PC-9 (cell line): ENCODE data around the gene SEC61B. TPM values are rescaled to one million over a fixed set of nuclear protein-coding genes. Genes with fewer than 3 reads are reported as not detected.

Experiments
- BruUV-seq: library from RNA; stranded (reverse); fragments of 400-500 nt; replicated peaks from 2 replicates; lab custom pipeline; 2021; lab: Mats Ljungman, UMichigan
- CTCF ChIA-PET: fragments of 300-600 bp; sonication (Branson Sonifier 250); formaldehyde crosslinking; loops from one replicate; lab custom pipeline; 2022; ENCODE audit warnings: antibody characterized with exemption; lab: Charles Lee
- POLR2A ChIA-PET: fragments of 300-600 bp; sonication (Branson Sonifier 250); formaldehyde crosslinking; loops from one replicate; lab custom pipeline; 2022; ENCODE audit warnings: antibody characterized with exemption; ENCODE audit not compliant: unreplicated experiment; lab: Charles Lee
- DNase-seq, 2 experiments: peaks; one replicate each; pipeline versions ENCODE4 v3.0.0 to v3.0.0-alpha.2; 2015 to 2022; ENCODE audit warnings: mixed read lengths in 1 of 2
- H2AFZ ChIP-seq: fragments of 200-600 bp; sonication (generic); 2 replicates; pipeline ENCODE4 v1.8.1; 2017; ENCODE audit warnings: antibody characterized with exemption
- H3F3A ChIP-seq: fragments of 200-600 bp; sonication (generic); 2 replicates; pipeline ENCODE4 v1.8.1; 2017; ENCODE audit warnings: antibody characterized with exemption, mild to moderate bottlenecking, low read depth; ENCODE audit not compliant: insufficient read depth
- H3K27ac ChIP-seq: fragments of 200-600 bp; sonication (generic); 2 replicates; pipeline ENCODE4 v1.6.1; 2016; ENCODE audit warnings: mixed run types
- H3K27me3 ChIP-seq: fragments of 200-600 bp; sonication (generic); 2 replicates; pipeline ENCODE4 v1.6.1; 2016; ENCODE audit warnings: low read depth, mixed run types; ENCODE audit not compliant: insufficient read depth
- H3K36me3 ChIP-seq: fragments of 200-600 bp; sonication (generic); 2 replicates; pipeline ENCODE4 v1.6.1; 2016; ENCODE audit warnings: low read depth, mixed run types
- H3K4me1 ChIP-seq: fragments of 200-600 bp; sonication (generic); replicated peaks from 2 replicates; pipeline ENCODE4 v1.6.1; 2016; ENCODE audit warnings: mixed run types; ENCODE audit not compliant: insufficient read depth
- H3K4me2 ChIP-seq: fragments of 200-600 bp; sonication (generic); 2 replicates; pipeline ENCODE4 v1.6.1; 2017; ENCODE audit warnings: mixed run types
- H3K4me3 ChIP-seq: fragments of 200-600 bp; sonication (generic); 2 replicates; pipeline ENCODE4 v1.6.1; 2016; ENCODE audit warnings: mixed run types
- H3K79me2 ChIP-seq: fragments of 200-600 bp; sonication (generic); 2 replicates; pipeline ENCODE4 v1.6.1; 2017; ENCODE audit warnings: low read depth, mixed run types
- H3K9me2 ChIP-seq: fragments of 200-600 bp; sonication (generic); 2 replicates; pipeline ENCODE4 v1.8.1; 2017; ENCODE audit warnings: mild to moderate bottlenecking; ENCODE audit not compliant: insufficient read depth
- H3K9me3 ChIP-seq: fragments of 200-600 bp; sonication (generic); 2 replicates; pipeline ENCODE4 v1.8.1; 2016; ENCODE audit warnings: low read depth; ENCODE audit not compliant: insufficient read depth
- H4K20me1 ChIP-seq: fragments of 200-600 bp; sonication (generic); 2 replicates; pipeline ENCODE4 v1.8.1; 2017; ENCODE audit not compliant: insufficient read depth
- CTCF ChIP-seq: fragments of 200-600 bp; sonication (generic); conservative IDR thresholded peaks from 2 replicates; pipeline ENCODE4 v1.6.1; 2017; ENCODE audit warnings: mixed run types, antibody characterized with exemption, mild to moderate bottlenecking, moderate library complexity
- EZH2 ChIP-seq: fragments of 200-600 bp; sonication (generic); IDR thresholded peaks from 2 replicates; pipeline ENCODE4 v1.8.0; 2017; ENCODE audit warnings: antibody characterized with exemption, low read depth
- intact Hi-C: fragments of 100-400 bp; cut with micrococcal nuclease; formaldehyde crosslinking; loops from one replicate; pipeline ENCODE4 v1.10.0; 2022; ENCODE audit not compliant: unreplicated experiment
- total RNA-seq: library from RNA; stranded (reverse); gene quantifications from 2 replicates; pipeline ENCODE4 v1.2.3, GENCODE V29; 2021

Gene SEC61B
- total RNA-seq, 1 experiment from 2014 or later: 163 TPM

- DNase-seq: no peak
- TF ChIP-seq EZH2 (no peak), CTCF (no peak)
- no peaks in the 10 kb centered on the region for H3K79me2 ChIP-seq
- no peaks in the 10 kb centered on the region for H3K4me1 ChIP-seq
- no TSS peak for BruUV-seq
- no peaks in the 10 kb centered on the region for H3K27me3 ChIP-seq
- H3K27ac ChIP-seq: no peak overlapping the region
- H4K20me1 ChIP-seq: no peaks in the 10 kb centered on the region
- no peaks in the 10 kb centered on the region for H3K9me3 ChIP-seq
- no peaks in the 10 kb centered on the region for H3K36me3 ChIP-seq
- H2AFZ ChIP-seq: no peak overlapping the region
- ChIA-PET POLR2A (no interaction called here), CTCF (no interaction called here)
- no peak overlapping the region for H3K4me3 ChIP-seq
- no peaks in the 10 kb centered on the region for H3K9me2 ChIP-seq
- H3K4me2 ChIP-seq: no peak overlapping the region
- no peaks in the 10 kb centered on the region for H3F3A ChIP-seq
- intact Hi-C loops: no loop called here
Observed at GRCh38 chr9:99272836-99273235, 50.8 kb downstream of the SEC61B start.

GRCh38 chr9:99274016-99274415 is 51.9 kb downstream of the SEC61B start:
- Histone ChIP-seq H3K9me3 (no peaks in the 10 kb centered on the region), H3K36me3 (no peaks in the 10 kb centered on the region), H3K79me2 (no peaks in the 10 kb centered on the region), H3K9me2 (no peaks in the 10 kb centered on the region), H2AFZ (no peak overlapping the region), H3K27me3 (no peaks in the 10 kb centered on the region), H3K4me1 (no peaks in the 10 kb centered on the region), H3K27ac (no peak overlapping the region), H3K4me3 (no peak overlapping the region), H3F3A (no peaks in the 10 kb centered on the region), H4K20me1 (no peaks in the 10 kb centered on the region), H3K4me2 (no peak overlapping the region)
- ChIA-PET POLR2A (no interaction called here), CTCF (no interaction called here)
- intact Hi-C loops: no loop called here
- TF ChIP-seq CTCF (no peak), EZH2 (no peak)
- BruUV-seq: no TSS peak
- DNase-seq: no peak

- Histone ChIP-seq H3K9me2 (no peaks in the 10 kb centered on the region), H3K36me3 (no peaks in the 10 kb centered on the region), H4K20me1 (no peaks in the 10 kb centered on the region), H3K27me3 (no peaks in the 10 kb centered on the region), H3K9me3 (no peaks in the 10 kb centered on the region), H3K27ac (no peak overlapping the region), H3K4me3 (no peak overlapping the region), H3K4me2 (no peak overlapping the region), H3F3A (no peaks in the 10 kb centered on the region), H3K4me1 (no peaks in the 10 kb centered on the region), H3K79me2 (no peaks in the 10 kb centered on the region), H2AFZ (no peak overlapping the region)
- DNase-seq: no peak
- no peak for TF ChIP-seq EZH2
- no peak for TF ChIP-seq CTCF
- POLR2A ChIA-PET: no interaction called here
- BruUV-seq: no TSS peak
- intact Hi-C loops: no loop called here
- CTCF ChIA-PET: no interaction called here
Observed at GRCh38 chr9:99274495-99274894, 52.4 kb downstream of the SEC61B start.

Other genes starting within 250 kb of the SEC61B start
- gene TGFBR1, start 117.2 kb upstream of the SEC61B start, total RNA-seq: 17.1 and 18.3 TPM in 2 replicates
- 30.2 and 32.6 TPM in 2 replicates for gene ALG2, start 340 bp upstream of the SEC61B start, total RNA-seq